ENCODE measurements around the gene TPM1. TPM values are rescaled to one million over a fixed set of nuclear protein-coding genes. Genes with fewer than 3 reads are reported as not detected.

TPM1 gene
- total RNA-seq, 1 experiment from 2014 or later, result 22.5 TPM

GRCh38 chr15:63057468-63058345 is 15.2 kb downstream of the TPM1 start (continued):
- no peak for TF ChIP-seq REST (IDR thresholded peaks at IDR 0.05; ENCODE audit: low read depth)
- TF ChIP-seq YY1 (IDR thresholded peaks at IDR 0.05; ENCODE audit: extremely low read depth, insufficient replicate concordance, low read depth, low read length), result no peak
- no peak for TF ChIP-seq ZNF274 (IDR thresholded peaks at IDR 0.05; ENCODE audit: low read depth, low read length)
- TF ChIP-seq JUND (IDR thresholded peaks at IDR 0.05), result no peak
- no peak for TF ChIP-seq RAD21 (IDR thresholded peaks at IDR 0.05; ENCODE audit: low read depth)
- no peak for TF ChIP-seq ATF3 (IDR thresholded peaks at IDR 0.05)

GRCh38 chr15:63059075-63059474 is 16.5 kb downstream of the TPM1 start:
- no peak for TF ChIP-seq SIN3A (IDR thresholded peaks at IDR 0.05; ENCODE audit: low read depth)
- TF ChIP-seq ATF3 (IDR thresholded peaks at IDR 0.05), result no peak
- no peak for TF ChIP-seq EZH2 (IDR thresholded peaks at IDR 0.05)
- TF ChIP-seq REST (IDR thresholded peaks at IDR 0.05; ENCODE audit: low read depth), result no peak
- no peak for TF ChIP-seq MAX (IDR thresholded peaks at IDR 0.05)
- TF ChIP-seq ZFX (IDR thresholded peaks at IDR 0.05), result no peak
- TF ChIP-seq ZBTB33 (IDR thresholded peaks at IDR 0.05; ENCODE audit: extremely low read depth, insufficient replicate concordance, low read length), result no peak
- no peak for TF ChIP-seq CBX3 (IDR thresholded peaks at IDR 0.05; ENCODE audit: low read depth)
- no peak for TF ChIP-seq CEBPB (IDR thresholded peaks at IDR 0.05; ENCODE audit: low read depth)
- no peak for TF ChIP-seq YY1 (IDR thresholded peaks at IDR 0.05; ENCODE audit: extremely low read depth, insufficient replicate concordance, low read depth, low read length)
- no peak overlapping the region for H3K4me3 ChIP-seq (replicated peaks in 1 of 2; ENCODE audit: low read depth in 1 of 2, low read length in 2 of 2)
- H3K9me2 ChIP-seq (ENCODE audit: insufficient read depth), result no peaks in the 10 kb centered on the region
- no peaks in the 10 kb centered on the region for H3K9me3 ChIP-seq (ENCODE audit: control insufficient read depth in 1 of 2, insufficient read depth in 1 of 2, low read depth in 1 of 2, low read length in 2 of 2)
- no peak overlapping the region for H3K27ac ChIP-seq (ENCODE audit: low read depth, low read length)
- H3K9ac ChIP-seq (ENCODE audit: low read length), result no peak overlapping the region
- POLR2A ChIA-PET, result no interaction called here
- DNase-seq (ENCODE audit: low read depth, low spot score) (no peak), ATAC-seq (no peak)
- CTCF ChIA-PET, result interaction anchor here (1.3 kb wide), 1 partner anchor 11 kb away, joined by 4 read pairs; no protein-coding TSS in a partner anchor
- no peak overlapping the region for H3K4me2 ChIP-seq (ENCODE audit: low read length)
- no peak overlapping the region for H2AFZ ChIP-seq (ENCODE audit: low read depth, low read length, poor library complexity, severe bottlenecking)
- no peaks in the 10 kb centered on the region for H3K4me1 ChIP-seq (ENCODE audit: control insufficient read depth in 1 of 2, insufficient read depth in 2 of 2, low read length in 2 of 2)
- no peaks in the 10 kb centered on the region for H3K27me3 ChIP-seq (ENCODE audit: insufficient read depth, low read length)
- H3K79me2 ChIP-seq (ENCODE audit: insufficient read depth, low read length), result no peaks in the 10 kb centered on the region
- RAD21 ChIA-PET (ENCODE audit: low non-redundant PET in 1 of 2, low total read pairs in 2 of 2, uncharacterized antibody in 2 of 2, unreplicated experiment in 2 of 2), result no interaction called here
- H3K36me3 ChIP-seq (ENCODE audit: control insufficient read depth in 1 of 2, insufficient read depth in 2 of 2, low read length in 2 of 2), result peaks cover 0 to 2% of the 10 kb centered on the region in 2 experiments; a peak in 1 of 4 replicates
- intact Hi-C loops (cut with micrococcal nuclease), result no loop called here
- no TSS peak for BruUV-seq (replicated peaks)
- H4K20me1 ChIP-seq (ENCODE audit: insufficient read depth), result no peaks in the 10 kb centered on the region

Data from HCT116 (cell line).